Measurements from ENCODE around the gene ANKRD44. TPM values are rescaled to one million over a fixed set of nuclear protein-coding genes. Genes with fewer than 3 reads are reported as not detected.

ANKRD44 gene
- polyA plus RNA-seq, 2 of the 4 experiments (the other 2 are of a cell fraction): 0.97 to 5.9 TPM

- POLR2A ChIA-PET: no interaction called here
- Histone ChIP-seq H3K27ac (peak overlapping the region; percentile 13 to 43; a peak in 3 of 6 replicates), H3K4me3 (no peak overlapping the region), H3K9me3 (no peaks in the 10 kb centered on the region), H3K4me1 (peaks cover 17% of the 10 kb centered on the region), H3K4me2 (no peak overlapping the region)
- CTCF ChIA-PET: interaction anchor here (1.1 to 1.3 kb wide), 2 partner anchors 25 to 173 kb away, joined by 3 to 4 read pairs; partner anchors contain the start of gene ANKRD44
- ATAC-seq: no peak
- no peak for DNase-seq (ENCODE audit: low read depth in 1 of 2, low spot score in 1 of 2)
- 86% methylated on average over 3 of the region's 3 CpGs for WGBS (ENCODE audit: missing lambda C conversion rate)
- no peak for TF ChIP-seq SMC3 (IDR thresholded peaks at IDR 0.05)
- no peak for TF ChIP-seq HES2 (IDR thresholded peaks at IDR 0.05)
- no peak for TF ChIP-seq RAD21 (conservative IDR thresholded peaks at IDR 0.05 in 1 of 2, IDR thresholded peaks at IDR 0.05 in 1 of 2)
- TF ChIP-seq TP53 (CRISPR knock-in tag; IDR thresholded peaks at IDR 0.05): no peak
- TF ChIP-seq RCOR1 (IDR thresholded peaks at IDR 0.05; ENCODE audit: low read depth, low read length): no peak
- TF ChIP-seq TFCP2L1 (CRISPR knock-in tag; IDR thresholded peaks at IDR 0.05): no peak
- TF ChIP-seq HOXB13 (CRISPR knock-in tag; IDR thresholded peaks at IDR 0.05; ENCODE audit: low read depth): no peak
- no peak for TF ChIP-seq EHF (CRISPR knock-in tag; IDR thresholded peaks at IDR 0.05)
- TF ChIP-seq BCL3 (IDR thresholded peaks at IDR 0.05): no peak
- no peak for TF ChIP-seq JUNB (IDR thresholded peaks at IDR 0.05)
- FAIRE-seq: no peak
Observed at GRCh38 chr2:197285361-197285760, 25.2 kb downstream of the ANKRD44 start.

GRCh38 chr2:197284956-197285355 lies 25.6 kb downstream of the ANKRD44 start:
- no peak overlapping the region for H3K4me2 ChIP-seq
- CTCF ChIA-PET: interaction anchor here (1.3 kb wide), 1 partner anchor 25 kb away, joined by 4 read pairs; the partner anchor contains the start of gene ANKRD44
- TF ChIP-seq EHMT2 (IDR thresholded peaks at IDR 0.05; ENCODE audit: low read depth) (no peak), POLR2AphosphoS2 (conservative IDR thresholded peaks at IDR 0.05; ENCODE audit: low read length) (no peak), CTCF (IDR thresholded peaks at IDR 0.05) (no peak)
- no peaks in the 10 kb centered on the region for H3K9me3 ChIP-seq
- POLR2A ChIA-PET: no interaction called here
- peaks cover 17% of the 10 kb centered on the region for H3K4me1 ChIP-seq
- FAIRE-seq (no peak), ATAC-seq (no peak), DNase-seq (ENCODE audit: low read depth in 1 of 2, low spot score in 1 of 2) (no peak)
- no peak overlapping the region for H3K4me3 ChIP-seq
- H3K27ac ChIP-seq: peak overlapping the region; percentile 13 to 43; a peak in 1 of 6 replicates

GRCh38 chr2:197281421-197281820 lies 29.2 kb downstream of the ANKRD44 start:
- Histone ChIP-seq H3K9me3 (no peaks in the 10 kb centered on the region), H3K4me2 (no peak overlapping the region), H3K4me3 (no peak overlapping the region), H3K4me1 (peaks cover 2% of the 10 kb centered on the region; the same call in 2 of the 3 replicates), H3K27ac (no peak overlapping the region)
- WGBS (ENCODE audit: missing lambda C conversion rate): 83% methylated on average over 2 of the region's 2 CpGs
- POLR2A ChIA-PET: no interaction called here
- no peak for TF ChIP-seq TFCP2L1 (CRISPR knock-in tag; IDR thresholded peaks at IDR 0.05)
- no peak for TF ChIP-seq FOXS1 (CRISPR knock-in tag; IDR thresholded peaks at IDR 0.05)
- TF ChIP-seq CBX8 (IDR thresholded peaks at IDR 0.05): no peak
- no peak for TF ChIP-seq NR3C1 (IDR thresholded peaks at IDR 0.05)
- TF ChIP-seq MAZ (IDR thresholded peaks at IDR 0.05; ENCODE audit: borderline replicate concordance, low read depth, low read length): no peak
- TF ChIP-seq FOSB (CRISPR knock-in tag; IDR thresholded peaks at IDR 0.05): no peak
- no peak for TF ChIP-seq FOSL2 (IDR thresholded peaks at IDR 0.05)
- no peak for TF ChIP-seq FOSL2 (CRISPR knock-in tag; IDR thresholded peaks at IDR 0.05)
- TF ChIP-seq REST (IDR thresholded peaks at IDR 0.05): no peak
- TF ChIP-seq HOXB5 (CRISPR knock-in tag; IDR thresholded peaks at IDR 0.05): no peak
- no peak for TF ChIP-seq CEBPB (IDR thresholded peaks at IDR 0.05)
- DNase-seq (ENCODE audit: low read depth in 1 of 2, low spot score in 1 of 2): no peak
- CTCF ChIA-PET: interaction anchor here (0.6 to 0.7 kb wide), 2 partner anchors 66 to 79 kb away, joined by 3 read pairs; no protein-coding TSS in a partner anchor
- no peak for FAIRE-seq
- no peak for ATAC-seq

Data from A549 (cell line).